ELR (cell line): ENCODE results near the gene SERPINI1.

Experiments used
- DNase-seq: peaks from one replicate; pipeline ENCODE4 v3.0.0-alpha.2; 2015; ENCODE audit warnings: low read depth

The SERPINI1 gene, protein sequence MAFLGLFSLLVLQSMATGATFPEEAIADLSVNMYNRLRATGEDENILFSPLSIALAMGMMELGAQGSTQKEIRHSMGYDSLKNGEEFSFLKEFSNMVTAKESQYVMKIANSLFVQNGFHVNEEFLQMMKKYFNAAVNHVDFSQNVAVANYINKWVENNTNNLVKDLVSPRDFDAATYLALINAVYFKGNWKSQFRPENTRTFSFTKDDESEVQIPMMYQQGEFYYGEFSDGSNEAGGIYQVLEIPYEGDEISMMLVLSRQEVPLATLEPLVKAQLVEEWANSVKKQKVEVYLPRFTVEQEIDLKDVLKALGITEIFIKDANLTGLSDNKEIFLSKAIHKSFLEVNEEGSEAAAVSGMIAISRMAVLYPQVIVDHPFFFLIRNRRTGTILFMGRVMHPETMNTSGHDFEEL

DNA sequence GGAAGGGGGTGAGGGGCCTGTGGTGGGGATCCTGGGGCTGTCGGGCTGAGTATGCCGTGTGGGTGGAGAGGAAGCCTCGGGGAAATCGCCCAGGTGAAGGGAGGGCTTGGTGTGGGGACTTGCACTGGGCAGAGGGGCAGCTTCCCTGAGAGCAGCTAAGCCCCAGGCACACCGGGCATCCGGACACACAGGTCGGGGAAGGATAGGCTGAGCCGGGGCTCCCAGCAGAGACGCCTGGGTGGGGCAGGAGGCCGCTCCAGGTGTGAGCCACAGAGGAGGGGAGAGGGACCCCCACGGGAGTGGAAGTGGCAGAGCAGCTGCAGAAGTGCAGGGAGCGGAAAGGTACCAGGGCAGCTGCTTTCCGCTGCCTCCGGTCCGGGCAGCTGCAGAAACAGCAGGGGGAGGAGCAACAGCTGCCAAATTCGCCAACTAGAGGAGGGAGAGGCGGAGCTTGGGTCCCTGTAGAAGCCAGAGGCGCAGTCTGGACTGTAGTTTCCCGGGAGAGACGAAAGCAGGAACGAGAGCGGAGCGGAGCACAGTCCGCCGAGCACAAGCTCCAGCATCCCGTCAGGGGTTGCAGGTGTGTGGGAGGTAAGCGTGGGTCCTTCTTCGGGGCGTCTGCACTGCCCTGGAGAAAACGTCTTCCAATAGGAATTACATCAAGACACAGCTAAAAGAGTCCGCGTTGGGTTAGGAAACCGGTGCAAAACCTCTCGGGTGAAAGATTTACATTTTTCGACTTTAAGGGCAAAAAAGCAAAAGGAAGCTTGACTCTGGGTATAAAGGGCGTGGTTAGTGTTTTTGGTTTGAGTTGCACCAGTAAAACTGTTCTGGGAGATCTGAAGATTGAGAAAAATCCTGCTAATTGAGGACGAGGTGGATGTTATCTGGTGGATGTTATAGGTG is at the start of gene SERPINI1:
SERPINI1 (plus strand) TSS at position 489 of the 906 bp plus-strand sequence. CDS start 53,408 bp downstream, outside the sequence.
- DNase-seq = peak; percentile 94

DNA sequence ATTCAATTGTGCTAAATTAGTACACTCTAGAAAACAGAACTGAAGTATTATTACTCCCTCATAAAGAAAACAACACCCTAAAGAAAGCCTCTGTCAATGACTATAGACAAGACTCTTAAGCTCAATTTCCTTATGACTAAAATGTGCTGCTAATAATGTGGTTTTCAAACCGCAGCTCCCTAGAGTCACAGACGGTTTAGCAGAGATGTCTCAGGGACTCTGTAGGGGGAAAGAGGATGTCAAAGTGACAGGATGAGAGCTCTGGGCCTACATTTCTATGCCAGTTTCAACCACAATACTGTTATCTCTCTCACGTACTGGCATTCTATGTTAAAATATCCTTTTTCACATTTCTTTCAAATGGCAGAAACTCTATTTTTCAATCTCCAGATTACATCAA is 44.2 kb upstream of the SERPINI1 start:
- DNase-seq = no peak

DNA sequence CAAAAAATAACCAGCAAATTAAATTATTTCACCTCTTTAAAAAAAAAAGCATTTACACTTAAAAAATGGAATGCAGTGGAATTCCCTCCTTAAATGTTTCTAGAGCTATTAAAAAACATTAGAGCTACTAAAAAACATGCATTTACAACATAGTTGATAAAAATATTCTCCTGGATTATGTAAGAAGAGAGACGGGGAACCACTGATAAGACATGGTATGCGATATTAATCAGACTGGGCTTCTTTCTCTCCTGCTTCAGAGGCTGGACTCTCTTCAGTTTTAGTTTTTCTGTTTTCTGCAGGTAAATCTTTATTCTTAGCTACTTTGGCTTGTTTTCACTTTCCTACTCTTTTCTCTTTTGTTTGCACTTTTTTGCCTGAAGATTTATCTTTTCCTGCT is 41.4 kb upstream of the SERPINI1 start:
- DNase-seq = no peak

DNA sequence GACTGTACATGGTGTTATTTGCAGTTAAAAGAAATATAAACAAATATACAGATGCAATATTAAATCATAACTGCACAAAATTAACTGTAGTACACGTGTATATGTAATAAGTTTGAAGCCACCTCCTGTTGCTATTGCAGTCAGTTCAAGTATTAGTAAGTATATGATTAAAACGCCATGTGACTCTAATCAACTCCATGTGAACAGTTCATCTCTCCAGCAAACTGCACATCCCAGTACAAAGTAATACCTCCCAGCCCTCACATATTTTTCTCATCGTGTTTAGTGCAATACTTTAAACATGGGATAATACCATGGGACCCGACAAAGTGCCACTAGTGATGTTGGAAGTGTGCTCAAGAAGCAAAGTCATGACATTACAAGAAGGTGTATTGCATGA is 35.5 kb upstream of the SERPINI1 start:
- no peak for DNase-seq

DNA sequence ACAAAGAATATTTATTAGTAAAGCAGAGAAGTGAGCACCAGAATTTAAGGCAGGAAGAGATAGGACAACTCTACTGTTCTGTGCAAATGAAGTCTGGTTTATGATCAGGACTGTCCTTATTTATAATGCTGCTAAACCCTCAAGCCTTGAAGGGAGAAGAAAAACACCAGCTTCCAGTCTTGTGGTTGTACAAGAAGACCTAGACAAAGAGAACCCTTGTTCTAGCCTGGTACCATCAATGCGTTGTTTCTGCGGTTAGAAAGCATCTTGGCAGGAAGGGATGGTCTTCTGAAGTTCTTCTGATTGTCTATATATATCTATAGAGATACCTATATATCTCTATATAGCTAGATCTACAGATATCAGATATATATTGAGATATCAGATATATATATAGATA is 34.6 kb upstream of the SERPINI1 start:
- DNase-seq = no peak

DNA sequence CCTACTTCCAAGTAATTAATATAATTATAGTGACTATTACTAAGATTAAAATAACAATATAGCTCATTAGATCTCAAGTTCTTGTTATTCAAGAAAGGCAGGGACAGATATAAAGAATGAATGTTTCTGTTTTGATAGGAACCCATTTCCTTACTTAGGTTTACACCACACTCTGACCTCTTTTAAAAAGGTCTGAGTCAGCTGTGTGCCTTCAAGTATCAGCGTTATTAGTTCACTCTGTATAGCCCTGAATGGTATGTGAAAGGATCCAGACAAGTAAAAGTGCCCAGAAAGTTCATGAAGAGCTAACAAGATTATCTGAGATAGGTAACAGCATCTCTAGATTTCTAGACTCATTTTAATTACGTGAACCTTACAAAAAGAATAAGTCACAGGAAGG is 29.7 kb upstream of the SERPINI1 start:
- DNase-seq = peak; percentile 7

DNA sequence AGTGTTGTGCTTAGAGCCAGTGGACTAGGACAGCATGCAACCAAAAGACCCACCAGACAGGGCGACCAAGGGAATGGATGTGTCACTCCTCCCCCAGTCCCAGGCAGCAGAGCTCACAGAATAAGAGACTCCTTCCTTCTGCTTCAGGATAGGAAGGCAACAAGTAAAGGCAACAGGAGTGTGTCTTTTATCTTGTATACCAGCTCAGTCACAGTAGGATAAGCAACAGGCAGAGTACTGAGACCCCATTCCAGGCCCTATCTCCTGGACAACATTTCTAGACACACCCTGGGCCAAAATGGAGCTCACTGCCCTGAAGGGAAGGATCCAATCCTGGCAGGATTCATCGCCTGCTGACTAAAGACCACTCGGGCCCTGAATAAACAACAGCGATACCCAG is 25.8 kb upstream of the SERPINI1 start:
- DNase-seq = no peak

DNA sequence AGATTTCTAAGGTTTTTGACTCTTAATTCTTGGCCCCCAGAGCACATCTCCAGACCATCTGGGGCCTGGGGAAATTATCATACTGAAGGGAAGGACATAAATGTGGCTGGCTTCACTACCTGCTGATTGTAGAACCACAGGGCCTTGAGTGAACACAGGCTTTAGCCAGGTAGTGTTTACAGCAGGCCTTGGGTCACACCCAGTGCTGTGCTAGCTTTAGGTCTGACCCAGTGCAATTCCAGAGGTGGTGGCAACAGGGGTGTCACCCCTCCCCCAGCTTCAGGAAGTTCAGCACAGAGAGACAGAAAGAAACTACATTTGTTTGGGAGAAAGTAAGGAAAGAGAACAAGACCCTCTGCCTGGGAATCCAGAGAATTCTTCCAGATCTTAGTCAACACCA is 25.0 kb upstream of the SERPINI1 start:
- no peak for DNase-seq

DNA sequence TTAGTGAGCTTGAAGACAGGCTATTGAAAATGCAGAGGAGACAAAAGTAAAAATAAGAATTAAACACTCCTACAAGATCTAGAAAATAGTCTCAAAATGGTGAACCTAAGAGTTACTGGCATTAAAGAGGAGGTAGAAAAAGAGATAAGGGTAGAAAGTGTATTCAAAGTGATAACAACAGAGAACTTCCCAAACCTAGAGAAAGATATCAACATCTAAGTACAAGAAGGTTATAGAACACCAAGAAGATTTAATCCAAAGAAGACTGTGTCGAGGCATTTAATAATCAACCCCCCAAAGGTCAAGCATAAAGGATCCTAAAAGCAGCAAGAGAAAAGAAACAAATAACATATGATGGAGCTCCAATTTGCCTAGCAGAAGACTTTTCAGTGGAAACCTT is 24.1 kb upstream of the SERPINI1 start:
- DNase-seq = no peak

DNA sequence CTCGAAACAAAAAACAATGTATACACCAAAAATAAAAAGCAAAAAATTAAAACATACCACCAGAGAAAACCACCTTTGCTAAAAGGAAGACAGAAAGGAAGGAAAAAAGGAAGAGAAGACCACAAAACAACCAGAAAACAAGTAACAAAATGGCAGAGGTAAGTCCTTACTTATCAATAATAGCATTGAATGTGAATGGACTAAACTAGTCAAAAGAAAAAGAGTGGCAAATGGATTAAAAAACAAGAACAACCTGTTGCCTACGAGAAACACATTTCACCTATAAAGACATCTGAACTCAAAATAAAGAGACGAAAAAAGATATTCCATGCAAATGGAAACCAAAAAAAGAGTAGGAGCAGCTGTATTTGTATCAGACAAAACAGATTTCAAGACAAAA is 23.1 kb upstream of the SERPINI1 start:
- no peak for DNase-seq

DNA sequence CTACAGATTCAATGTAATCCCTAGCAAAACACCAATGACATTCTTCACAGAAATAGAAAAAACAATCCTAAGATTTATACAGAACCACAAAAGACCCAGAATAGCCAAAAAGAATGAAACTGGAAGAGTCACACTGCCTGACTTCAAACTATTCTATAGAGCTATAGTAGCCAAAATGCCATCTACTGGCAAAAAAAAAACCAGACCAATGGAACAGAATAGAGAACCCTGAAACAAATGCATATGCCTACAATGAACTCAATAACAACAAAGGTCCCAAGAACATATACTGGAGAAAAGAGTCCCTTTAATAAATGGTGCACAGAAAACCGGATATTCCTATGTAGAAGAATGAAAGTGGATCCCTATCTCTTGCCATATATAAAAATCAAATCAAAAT is 20.6 kb upstream of the SERPINI1 start:
- no peak for DNase-seq

DNA sequence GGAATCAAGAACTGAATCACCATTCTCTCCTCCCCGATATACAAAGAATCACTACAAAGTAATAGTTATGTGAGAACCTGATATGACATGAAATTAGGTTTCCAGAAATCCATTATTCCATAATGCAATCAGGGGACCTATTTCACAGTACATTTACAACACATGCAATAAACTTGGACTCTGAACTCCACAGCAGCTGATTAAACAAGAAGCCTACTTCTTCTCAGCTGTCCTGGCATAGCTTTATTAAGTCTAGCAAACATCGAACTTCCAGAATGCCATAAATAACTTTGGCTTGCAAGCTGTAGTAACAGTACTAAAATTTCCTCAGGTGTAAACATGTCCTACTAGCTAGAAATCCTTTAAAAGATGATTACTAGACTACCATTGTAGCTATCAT is 18.6 kb upstream of the SERPINI1 start:
- no peak for DNase-seq

DNA sequence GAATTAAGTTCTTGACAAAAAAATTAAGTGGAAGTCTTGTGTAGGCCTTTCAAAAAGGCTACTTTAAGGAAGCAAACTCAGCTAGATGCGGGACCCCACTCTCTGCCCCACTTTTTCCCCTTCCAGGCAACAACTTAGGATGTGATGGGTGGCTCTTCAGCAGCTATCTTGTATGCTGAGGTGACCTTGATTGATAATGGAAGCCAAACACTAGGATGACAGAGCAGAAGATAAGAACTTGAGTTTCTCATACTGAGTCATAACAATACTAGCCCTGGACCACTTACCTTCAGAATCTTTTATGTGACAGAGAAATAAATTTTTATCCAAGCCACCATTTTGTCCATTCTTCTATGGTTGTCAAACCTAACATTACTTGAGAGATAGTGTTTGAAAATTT is 16.9 kb upstream of the SERPINI1 start:
- DNase-seq = no peak

DNA sequence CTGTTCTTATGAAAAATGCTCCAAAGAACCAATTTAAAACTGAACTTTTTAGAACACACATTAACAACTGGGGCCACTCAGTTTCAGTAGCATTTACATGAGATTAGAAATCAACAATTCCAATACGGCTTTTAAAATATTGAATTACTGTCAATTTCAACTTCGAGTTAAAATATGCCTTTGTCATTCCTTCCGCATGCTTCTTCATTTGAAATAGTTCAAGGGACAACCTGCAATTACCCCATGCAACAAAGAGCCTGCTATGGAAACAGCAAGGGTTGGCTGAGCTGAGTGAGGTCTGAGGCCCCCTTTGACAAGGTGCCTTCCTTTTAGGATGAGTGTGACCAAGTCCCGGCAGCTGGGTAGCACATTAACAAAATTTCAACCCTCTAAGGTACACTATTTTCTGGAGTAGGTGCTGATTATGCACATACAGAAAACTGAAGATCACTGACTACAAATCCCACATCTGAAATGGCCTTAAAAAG is 12.5 kb upstream of the SERPINI1 start:
- DNase-seq = no peak

DNA sequence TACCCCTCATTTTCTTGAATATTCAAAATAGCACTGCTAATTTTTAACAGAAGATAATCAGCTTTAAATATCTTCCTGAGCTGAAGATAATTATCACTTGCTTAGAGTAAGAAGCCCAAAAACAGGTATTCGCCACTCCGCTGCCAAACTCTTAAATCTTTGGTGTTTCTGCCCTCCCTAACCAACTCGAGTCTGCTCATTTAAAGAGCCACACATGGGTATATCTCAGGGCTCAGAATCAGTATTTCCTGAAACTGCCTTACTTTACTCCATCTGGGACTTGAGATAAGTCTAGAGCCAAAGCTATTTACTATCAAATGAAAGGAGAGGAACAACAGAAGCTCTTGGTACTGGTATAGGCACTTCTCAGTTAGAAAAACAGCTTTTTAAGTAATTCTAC is 11.6 kb upstream of the SERPINI1 start:
- no peak for DNase-seq

DNA sequence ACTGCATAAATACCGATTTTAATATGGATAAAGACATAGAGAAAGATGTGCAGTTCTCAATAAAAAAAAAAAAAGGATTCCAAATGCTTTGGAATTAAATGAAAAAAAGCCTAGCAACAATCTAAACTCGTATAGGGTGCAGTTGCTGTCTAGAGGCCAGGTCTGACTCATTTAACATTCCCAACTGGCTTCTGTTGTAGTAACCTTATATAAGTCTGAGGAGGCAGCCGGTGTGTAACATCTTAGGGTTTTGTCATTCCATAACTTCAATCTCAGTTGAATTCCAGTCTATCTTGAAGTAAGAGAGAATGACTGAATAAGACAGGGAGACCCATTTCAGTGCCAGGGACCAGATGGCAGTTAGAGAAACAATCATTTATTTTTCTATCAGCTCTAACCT is 7.3 kb upstream of the SERPINI1 start:
- peak; percentile 79 for DNase-seq

DNA sequence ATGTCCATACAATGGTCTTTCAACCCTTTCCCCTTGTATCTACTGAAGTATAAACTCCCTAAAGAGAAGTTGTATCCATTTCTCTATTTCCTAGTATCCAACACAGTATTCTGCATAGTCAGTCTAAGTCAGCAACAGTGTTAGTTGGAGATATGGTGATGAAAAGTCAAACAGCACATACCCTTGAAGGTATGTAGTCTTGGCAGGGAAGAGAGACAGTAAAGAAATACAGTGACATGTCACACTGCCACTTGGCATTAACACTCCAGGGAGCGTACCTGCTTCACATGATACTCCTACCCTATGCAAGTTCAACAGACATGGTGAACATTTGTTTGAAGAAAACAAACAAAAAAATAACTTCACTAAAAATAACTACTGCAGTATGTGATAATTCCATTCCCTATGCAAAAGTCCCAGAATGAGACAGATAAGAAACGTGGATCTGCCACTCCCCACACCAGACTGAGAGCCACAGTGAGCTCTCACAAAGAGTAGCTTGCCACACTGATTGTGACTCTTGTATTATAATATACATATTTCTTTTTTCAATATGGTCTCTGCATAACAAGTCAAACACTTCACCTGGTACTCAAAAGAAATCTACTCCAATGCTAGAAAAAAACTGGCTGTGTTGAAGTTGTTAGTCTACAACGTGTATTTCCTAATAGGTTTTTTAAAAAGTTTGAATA is 6.7 kb upstream of the SERPINI1 start:
- no peak for DNase-seq

DNA sequence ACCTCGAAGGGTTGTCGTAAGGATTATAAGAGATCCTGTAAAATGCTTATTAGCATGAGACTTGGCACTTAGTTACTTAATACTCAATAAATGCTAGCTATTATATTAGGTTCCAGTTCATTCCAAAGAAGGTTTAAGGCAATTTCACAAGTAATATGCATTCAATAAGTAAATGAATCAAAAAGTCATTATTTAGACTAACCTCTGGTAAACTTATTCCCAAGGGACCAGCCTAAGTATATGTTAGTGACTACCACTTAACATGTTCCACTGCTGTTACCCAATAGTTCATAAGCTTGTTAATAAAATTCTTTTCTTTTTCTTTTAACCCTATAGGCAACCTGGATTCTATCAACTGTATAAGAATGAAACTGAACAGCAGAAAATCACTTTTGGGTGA is 5.9 kb upstream of the SERPINI1 start:
- DNase-seq = no peak

DNA sequence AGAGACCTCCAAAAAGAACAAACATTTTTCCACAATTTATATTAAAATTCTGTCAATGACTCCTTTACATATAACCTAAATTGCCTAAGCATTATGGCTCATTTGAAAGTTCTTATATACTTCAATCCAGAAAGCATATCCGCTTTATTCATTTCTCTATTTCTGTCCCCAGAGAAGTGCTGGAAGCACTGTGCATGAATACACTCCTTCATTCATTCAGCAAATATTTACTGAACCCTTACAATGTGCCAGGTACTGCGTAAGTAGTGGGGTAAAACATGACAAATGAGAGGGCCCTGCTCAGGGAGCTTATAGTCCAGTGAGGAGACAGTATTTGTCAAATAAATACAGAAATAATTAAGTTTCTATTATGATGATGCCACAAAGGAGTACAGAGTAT is 4.1 kb upstream of the SERPINI1 start:
- DNase-seq = no peak

DNA sequence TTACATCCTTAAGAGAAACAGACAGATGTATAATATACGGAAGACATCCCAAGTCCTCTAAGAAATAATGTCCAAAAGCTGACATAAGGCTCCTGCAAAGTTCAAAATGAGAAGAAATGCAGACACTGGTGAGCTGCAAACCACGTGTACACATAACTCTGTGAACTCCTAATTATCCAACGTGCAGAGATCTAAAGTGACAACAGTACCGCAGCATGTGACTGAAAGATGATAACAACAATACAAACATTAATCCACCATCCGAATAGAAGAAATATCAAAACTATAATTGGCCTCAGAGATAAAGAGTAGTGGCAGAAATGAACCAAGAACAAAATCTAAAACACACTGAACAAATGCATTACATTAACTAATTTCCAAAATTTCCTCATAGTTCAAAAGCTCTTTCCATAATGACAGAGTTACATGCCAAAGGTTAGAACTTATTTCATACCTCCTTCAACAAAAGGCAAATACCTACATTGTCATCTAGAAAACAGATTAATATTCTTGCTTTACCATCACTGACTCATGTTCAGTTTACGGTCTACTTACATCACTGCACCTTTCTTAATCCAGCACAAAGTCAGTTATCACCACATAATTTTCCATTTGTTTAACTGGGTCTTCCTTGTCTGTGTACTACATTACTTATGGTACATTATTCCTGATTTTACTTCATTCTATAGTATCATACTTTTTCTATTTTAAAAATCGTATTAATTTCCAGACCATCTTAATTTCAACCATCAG is 3.0 kb upstream of the SERPINI1 start:
- no peak for DNase-seq

DNA sequence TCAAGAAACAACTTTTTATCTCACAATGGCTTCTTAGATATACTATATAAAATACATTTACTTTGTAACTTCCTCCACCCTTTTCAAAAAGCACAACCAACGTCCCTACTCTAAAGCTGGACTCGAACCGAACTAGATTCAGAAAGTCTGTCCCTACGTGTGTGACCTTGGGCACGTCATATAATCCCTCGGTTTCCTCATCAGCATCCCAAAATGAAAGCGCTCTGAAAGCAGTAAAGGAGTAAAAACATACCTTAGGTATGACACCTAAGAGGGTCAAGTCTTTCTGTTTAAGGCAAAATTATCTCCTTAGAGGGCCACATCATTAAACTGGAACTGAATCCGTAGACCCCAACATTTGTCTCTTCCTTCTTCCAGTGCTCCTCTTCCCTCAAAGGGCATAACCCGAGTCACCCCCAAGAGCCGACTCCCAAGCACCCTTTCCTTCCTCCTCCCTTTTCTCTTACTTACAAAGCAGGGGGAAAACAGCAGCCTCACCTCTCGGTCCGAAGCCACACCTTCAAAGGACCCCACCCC is 1.5 kb upstream of the SERPINI1 start:
- DNase-seq = peak; percentile 43
